ENCODE data around the gene SYDE2. TPM values are rescaled to one million over a fixed set of nuclear protein-coding genes. Genes with fewer than 3 reads are reported as not detected.

The SYDE2 gene
- total RNA-seq, 1 donor from 2014 or later, result 4.2 TPM

- no peaks in the 10 kb centered on the region for H3K9me3 Mint-ChIP-seq (ENCODE audit: unreplicated experiment)
- H3K4me3 Mint-ChIP-seq (ENCODE audit: unreplicated experiment), result no peak overlapping the region
- H3K27ac Mint-ChIP-seq (ENCODE audit: unreplicated experiment), result no peak overlapping the region
- DNase-seq (ENCODE audit: low spot score), result no peak
- H3K27me3 Mint-ChIP-seq (ENCODE audit: unreplicated experiment), result peaks cover 12% of the 10 kb centered on the region
- H3K4me1 Mint-ChIP-seq (ENCODE audit: unreplicated experiment), result peaks cover 14% of the 10 kb centered on the region
- peaks cover 3% of the 10 kb centered on the region for H3K36me3 Mint-ChIP-seq (ENCODE audit: low read depth, unreplicated experiment)
- no peak for TF ChIP-seq CTCF (IDR thresholded peaks at IDR 0.05; ENCODE audit: unreplicated experiment)
Measured at GRCh38 chr1:85202864-85203255, 2.0 kb upstream of the SYDE2 start.

GRCh38 chr1:85202092-85202863 lies 1.5 kb upstream of the SYDE2 start:
- Mint-ChIP-seq H3K4me1 (ENCODE audit: unreplicated experiment) (peaks cover 14% of the 10 kb centered on the region), H3K36me3 (ENCODE audit: low read depth, unreplicated experiment) (peaks cover 3% of the 10 kb centered on the region), H3K27ac (ENCODE audit: unreplicated experiment) (peak overlapping the region; percentile 93), H3K27me3 (ENCODE audit: unreplicated experiment) (peaks cover 12% of the 10 kb centered on the region), H3K9me3 (ENCODE audit: unreplicated experiment) (no peaks in the 10 kb centered on the region), H3K4me3 (ENCODE audit: unreplicated experiment) (peak overlapping the region; percentile 99)
- no peak for DNase-seq (ENCODE audit: low spot score)
- no peak for TF ChIP-seq CTCF (IDR thresholded peaks at IDR 0.05; ENCODE audit: unreplicated experiment)

GRCh38 chr1:85201340-85202091 lies 700 bp upstream of the SYDE2 start:
- Mint-ChIP-seq H3K27ac (ENCODE audit: unreplicated experiment) (peak overlapping the region; percentile 93), H3K27me3 (ENCODE audit: unreplicated experiment) (peaks cover 12% of the 10 kb centered on the region), H3K36me3 (ENCODE audit: low read depth, unreplicated experiment) (peaks cover 3% of the 10 kb centered on the region), H3K4me3 (ENCODE audit: unreplicated experiment) (peak overlapping the region; percentile 99), H3K9me3 (ENCODE audit: unreplicated experiment) (no peaks in the 10 kb centered on the region), H3K4me1 (ENCODE audit: unreplicated experiment) (peaks cover 14% of the 10 kb centered on the region)
- DNase-seq (ENCODE audit: low spot score), result peak; percentile 78
- TF ChIP-seq CTCF (IDR thresholded peaks at IDR 0.05; ENCODE audit: unreplicated experiment), result no peak

GRCh38 chr1:85199667-85200462 lies 951 bp downstream of the SYDE2 start:
- Mint-ChIP-seq H3K27me3 (ENCODE audit: unreplicated experiment) (peaks cover 12% of the 10 kb centered on the region), H3K27ac (ENCODE audit: unreplicated experiment) (peak overlapping the region; percentile 80), H3K9me3 (ENCODE audit: unreplicated experiment) (no peaks in the 10 kb centered on the region), H3K4me3 (ENCODE audit: unreplicated experiment) (peak overlapping the region; percentile 95), H3K4me1 (ENCODE audit: unreplicated experiment) (peaks cover 14% of the 10 kb centered on the region), H3K36me3 (ENCODE audit: low read depth, unreplicated experiment) (peaks cover 3% of the 10 kb centered on the region)
- DNase-seq (ENCODE audit: low spot score), result no peak
- no peak for TF ChIP-seq CTCF (IDR thresholded peaks at IDR 0.05; ENCODE audit: unreplicated experiment)

Measured in endothelial cell (in vitro differentiated cells).